Caco-2 (cell line): ENCODE results near the gene PHIP. TPM values are rescaled to one million over a fixed set of nuclear protein-coding genes. Genes with fewer than 3 reads are reported as not detected.

ENCODE experiments used
- BruUV-seq: library from RNA; stranded (reverse); fragments of 400-500 nt; replicated peaks from 2 replicates; lab custom pipeline; 2021; lab: Mats Ljungman, UMichigan
- CTCF ChIA-PET: fragments of 300-600 bp; sonication (Branson Sonifier 250); formaldehyde crosslinking; loops from one replicate; lab custom pipeline; 2022; ENCODE audit warnings: antibody characterized with exemption; lab: Charles Lee
- POLR2A ChIA-PET: fragments of 300-600 bp; sonication (Branson Sonifier 250); formaldehyde crosslinking; loops from one replicate; lab custom pipeline; 2022; ENCODE audit warnings: antibody characterized with exemption; lab: Charles Lee
- DNase-seq, 2 experiments: peaks; one replicate each; pipeline versions ENCODE4 v3.0.0 to v3.0.0-alpha.2; 2020 to 2022
- H3K27me3 ChIP-seq: replicated peaks from 2 replicates; pipeline ENCODE4 v1.6.0; 2011; ENCODE audit warnings: low read length; ENCODE audit not compliant: control insufficient read depth, insufficient read depth
- H3K36me3 ChIP-seq: 2 replicates; pipeline ENCODE4 v1.5.1; 2011; ENCODE audit warnings: low read length; ENCODE audit not compliant: control insufficient read depth, insufficient read depth
- H3K4me1 ChIP-seq: fragments of 250-450 bp; sonication (Bioruptor Pico); 2 replicates; pipeline ENCODE4 v1.5.1; 2020; ENCODE audit warnings: mild to moderate bottlenecking
- H3K4me3 ChIP-seq: 2 replicates; pipeline ENCODE4 v1.5.1; 2011; ENCODE audit warnings: low read depth, mild to moderate bottlenecking, control low read depth, low read length
- H3K9me3 ChIP-seq: fragments of 250-450 bp; sonication (Bioruptor Pico); 2 replicates; pipeline ENCODE4 v1.5.1; 2020; ENCODE audit warnings: mild to moderate bottlenecking, moderate library complexity
- H3K27ac Mint-ChIP-seq: one replicate; pipeline ENCODE4 v1.8.0; 2022; ENCODE audit warnings: mixed read lengths; ENCODE audit not compliant: unreplicated experiment
- H3K27me3 Mint-ChIP-seq: one replicate; pipeline ENCODE4 v1.8.0; 2022; ENCODE audit warnings: mixed read lengths; ENCODE audit not compliant: insufficient read depth, unreplicated experiment
- H3K36me3 Mint-ChIP-seq: one replicate; pipeline ENCODE4 v1.8.0; 2022; ENCODE audit warnings: mild to moderate bottlenecking, mixed read lengths; ENCODE audit not compliant: insufficient read depth, unreplicated experiment
- H3K4me1 Mint-ChIP-seq: one replicate; pipeline ENCODE4 v1.8.0; 2022; ENCODE audit warnings: low read depth, mixed read lengths; ENCODE audit not compliant: unreplicated experiment
- H3K4me3 Mint-ChIP-seq: one replicate; pipeline ENCODE4 v1.8.0; 2022; ENCODE audit warnings: mild to moderate bottlenecking, moderate library complexity, mixed read lengths; ENCODE audit not compliant: unreplicated experiment
- H3K9me3 Mint-ChIP-seq: one replicate; pipeline ENCODE4 v1.8.0; 2022; ENCODE audit warnings: mixed read lengths; ENCODE audit not compliant: unreplicated experiment
- intact Hi-C: fragments of 100-400 bp; cut with micrococcal nuclease; formaldehyde crosslinking; loops from one replicate; pipeline ENCODE4 v1.10.0; 2022; ENCODE audit not compliant: unreplicated experiment
- total RNA-seq: library from RNA; stranded (reverse); gene quantifications from 2 replicates; pipeline ENCODE4 v1.2.3, GENCODE V29; 2022
- TF ChIP-seq, protein P1 (sequence below), 2 experiments: fragments of 200-600 bp in 1 of 2; IDR thresholded peaks; 1 replicate in 1 of 2; 2 replicates in 1 of 2; pipeline versions ENCODE4 v1.5.1 to v1.8.0; 2011 to 2022; ENCODE audit warnings: antibody characterized with exemption in 1 of 2, control low read depth in 1 of 2, inconsistent platforms in 1 of 2, low read depth in 1 of 2, low read length in 1 of 2, mild to moderate bottlenecking in 1 of 2, moderate library complexity in 1 of 2; ENCODE audit not compliant: insufficient read depth in 1 of 2, severe bottlenecking in 1 of 2, unreplicated experiment in 1 of 2

The PHIP gene
- total RNA-seq, 1 experiment from 2014 or later = 31.2 TPM

DNA sequence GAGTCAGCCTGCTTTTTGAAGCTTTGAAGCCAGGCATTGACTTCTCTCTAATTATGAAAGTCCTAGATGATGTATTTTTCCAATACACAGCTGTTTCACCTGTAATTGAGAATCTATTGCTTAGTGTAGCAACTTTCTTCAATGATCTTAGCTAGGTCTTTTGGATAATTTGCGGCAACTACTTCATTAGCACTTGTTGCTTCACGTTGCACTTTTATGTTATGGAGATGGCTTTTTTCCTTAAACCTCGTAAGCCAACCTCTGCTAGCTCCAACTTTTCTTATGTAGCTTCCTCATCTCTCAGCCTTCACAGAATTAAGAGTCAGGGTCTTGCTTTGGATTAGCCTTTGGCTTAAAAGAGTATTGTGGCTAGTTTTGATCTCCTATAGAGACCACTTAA is 44.8 kb downstream of the PHIP start:
- Histone ChIP-seq H3K9me3 (no peaks in the 10 kb centered on the region), H3K36me3 (0 out of 2 replicates have a peak, but pooled peaks cover 1% of the 10 kb centered on the region), H3K27me3 (no peaks in the 10 kb centered on the region), H3K4me3 (no peak overlapping the region), H3K4me1 (no peaks in the 10 kb centered on the region)
- DNase-seq = no peak
- intact Hi-C loops = no loop called here
- ChIA-PET CTCF (no interaction called here), POLR2A (no interaction called here)
- Mint-ChIP-seq H3K4me3 (no peak overlapping the region), H3K9me3 (no peaks in the 10 kb centered on the region), H3K27me3 (no peaks in the 10 kb centered on the region), H3K4me1 (peaks cover 17% of the 10 kb centered on the region), H3K36me3 (peaks cover 40% of the 10 kb centered on the region), H3K27ac (no peak overlapping the region)
- no TSS peak for BruUV-seq
- TF ChIP-seq, protein P1, sequence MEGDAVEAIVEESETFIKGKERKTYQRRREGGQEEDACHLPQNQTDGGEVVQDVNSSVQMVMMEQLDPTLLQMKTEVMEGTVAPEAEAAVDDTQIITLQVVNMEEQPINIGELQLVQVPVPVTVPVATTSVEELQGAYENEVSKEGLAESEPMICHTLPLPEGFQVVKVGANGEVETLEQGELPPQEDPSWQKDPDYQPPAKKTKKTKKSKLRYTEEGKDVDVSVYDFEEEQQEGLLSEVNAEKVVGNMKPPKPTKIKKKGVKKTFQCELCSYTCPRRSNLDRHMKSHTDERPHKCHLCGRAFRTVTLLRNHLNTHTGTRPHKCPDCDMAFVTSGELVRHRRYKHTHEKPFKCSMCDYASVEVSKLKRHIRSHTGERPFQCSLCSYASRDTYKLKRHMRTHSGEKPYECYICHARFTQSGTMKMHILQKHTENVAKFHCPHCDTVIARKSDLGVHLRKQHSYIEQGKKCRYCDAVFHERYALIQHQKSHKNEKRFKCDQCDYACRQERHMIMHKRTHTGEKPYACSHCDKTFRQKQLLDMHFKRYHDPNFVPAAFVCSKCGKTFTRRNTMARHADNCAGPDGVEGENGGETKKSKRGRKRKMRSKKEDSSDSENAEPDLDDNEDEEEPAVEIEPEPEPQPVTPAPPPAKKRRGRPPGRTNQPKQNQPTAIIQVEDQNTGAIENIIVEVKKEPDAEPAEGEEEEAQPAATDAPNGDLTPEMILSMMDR (IDR thresholded peaks at IDR 0.05; ENCODE audit: insufficient read depth in 1 of 2, low read depth in 1 of 2, low read length in 1 of 2, severe bottlenecking in 1 of 2, unreplicated experiment in 1 of 2) = no peak

DNA sequence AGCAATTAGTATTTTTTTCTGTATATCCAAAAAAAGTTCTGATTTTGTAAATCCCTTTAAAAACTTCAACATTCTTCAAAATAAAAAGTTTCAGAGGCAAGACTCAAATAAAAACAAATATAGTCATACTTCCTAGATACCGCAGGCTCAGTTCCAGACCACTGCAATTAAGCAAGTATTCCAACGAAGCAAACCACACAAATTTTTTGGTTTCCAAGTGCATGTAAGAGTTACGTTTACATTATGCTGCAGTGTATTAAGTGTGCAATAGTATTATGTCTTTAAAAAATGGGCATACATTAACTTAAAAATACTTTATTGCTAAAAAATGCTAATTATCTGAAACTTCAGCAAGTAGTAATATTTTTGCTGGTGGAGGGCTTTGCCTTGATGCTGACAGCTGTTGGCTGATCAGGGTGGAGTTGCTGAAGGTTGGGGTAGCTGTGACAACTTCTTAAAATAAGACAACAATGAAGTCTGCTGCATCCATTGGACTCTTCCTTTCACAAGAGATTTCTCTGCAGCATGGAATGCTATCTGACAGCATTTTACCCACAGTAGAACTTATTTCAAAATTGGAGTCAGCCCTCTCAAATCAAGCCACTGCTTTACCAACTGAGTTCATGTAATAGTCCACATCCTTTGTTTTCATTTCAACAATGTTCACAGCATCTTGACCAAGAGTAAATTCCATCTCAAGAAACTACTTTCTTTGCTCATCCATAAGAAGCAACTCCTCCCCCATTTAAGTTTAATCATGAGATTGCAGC is 46.0 kb downstream of the PHIP start:
- H3K4me3 ChIP-seq = no peak overlapping the region
- Mint-ChIP-seq H3K4me1 (peaks cover 21% of the 10 kb centered on the region), H3K27ac (no peak overlapping the region), H3K9me3 (no peaks in the 10 kb centered on the region), H3K4me3 (no peak overlapping the region), H3K36me3 (peaks cover 43% of the 10 kb centered on the region), H3K27me3 (no peaks in the 10 kb centered on the region)
- POLR2A ChIA-PET = no interaction called here
- no peak for DNase-seq
- H3K9me3 ChIP-seq = no peaks in the 10 kb centered on the region
- BruUV-seq = no TSS peak
- CTCF ChIA-PET = no interaction called here
- 0 out of 2 replicates have a peak, but pooled peaks cover 1% of the 10 kb centered on the region for H3K36me3 ChIP-seq
- intact Hi-C loops = no loop called here
- TF ChIP-seq, protein P1 (IDR thresholded peaks at IDR 0.05; ENCODE audit: insufficient read depth in 1 of 2, low read depth in 1 of 2, low read length in 1 of 2, severe bottlenecking in 1 of 2, unreplicated experiment in 1 of 2) = no peak
- no peaks in the 10 kb centered on the region for H3K4me1 ChIP-seq
- H3K27me3 ChIP-seq = no peaks in the 10 kb centered on the region

DNA sequence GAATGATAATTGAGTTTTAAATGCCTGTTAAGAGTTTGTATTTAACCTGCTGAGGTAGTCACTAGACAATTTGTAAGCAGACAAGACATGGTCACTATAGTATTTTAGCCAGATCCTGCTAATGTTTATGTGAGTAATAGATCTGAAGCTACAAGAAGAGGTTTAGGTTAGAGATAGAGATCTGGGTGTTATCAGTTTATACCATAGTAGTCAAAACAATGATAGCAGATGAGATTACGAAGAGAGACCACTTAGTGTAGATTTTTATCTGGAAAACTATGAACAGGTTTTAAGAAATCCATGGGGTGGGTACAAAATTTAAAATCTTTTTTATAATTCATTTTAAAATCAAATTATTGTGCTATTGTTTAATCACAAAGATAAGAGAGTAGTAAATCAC is 47.5 kb downstream of the PHIP start:
- Mint-ChIP-seq H3K4me1 (peaks cover 12% of the 10 kb centered on the region), H3K27ac (no peak overlapping the region), H3K36me3 (peaks cover 32% of the 10 kb centered on the region), H3K4me3 (no peak overlapping the region), H3K9me3 (no peaks in the 10 kb centered on the region), H3K27me3 (no peaks in the 10 kb centered on the region)
- ChIA-PET POLR2A (no interaction called here), CTCF (no interaction called here)
- H3K4me1 ChIP-seq = no peaks in the 10 kb centered on the region
- intact Hi-C loops = no loop called here
- no TSS peak for BruUV-seq
- H3K4me3 ChIP-seq = no peak overlapping the region
- no peaks in the 10 kb centered on the region for H3K27me3 ChIP-seq
- H3K9me3 ChIP-seq = no peaks in the 10 kb centered on the region
- no peak for DNase-seq
- H3K36me3 ChIP-seq = 0 out of 2 replicates have a peak, but pooled peaks cover 1% of the 10 kb centered on the region
- TF ChIP-seq, protein P1 (IDR thresholded peaks at IDR 0.05; ENCODE audit: insufficient read depth in 1 of 2, low read depth in 1 of 2, low read length in 1 of 2, severe bottlenecking in 1 of 2, unreplicated experiment in 1 of 2) = no peak
